GM21447 (cell line): ENCODE data around the gene SLC38A8.

Source experiments
- ATAC-seq: cut with Tn5 transposase; IDR thresholded peaks from one replicate; pipeline ENCODE4 v1.9.1; 2021; ENCODE audit not compliant: unreplicated experiment

The SLC38A8 gene

GRCh38 chr16:83973077-83973476 is 69.5 kb downstream of the SLC38A8 start:
- no peak for ATAC-seq

GRCh38 chr16:83972256-83973008 is 70.2 kb downstream of the SLC38A8 start:
- ATAC-seq: no peak

- no peak for ATAC-seq
These were observed 71.1 kb downstream of the SLC38A8 start for GRCh38 chr16:83971165-83972130.

- no peak for ATAC-seq
These were observed 72.2 kb downstream of the SLC38A8 start for GRCh38 chr16:83970430-83970815.

- ATAC-seq: no peak
These were observed 72.7 kb downstream of the SLC38A8 start for GRCh38 chr16:83969771-83970429.

GRCh38 chr16:83968891-83969649 is 73.5 kb downstream of the SLC38A8 start:
- ATAC-seq: no peak

- ATAC-seq: no peak
These were observed 74.2 kb downstream of the SLC38A8 start for GRCh38 chr16:83968306-83968851.

- ATAC-seq: no peak
These were observed 74.7 kb downstream of the SLC38A8 start, which contains the start of gene NECAB2 for GRCh38 chr16:83967838-83968305. Gene NECAB2 (plus strand): TSS chr16:83968244. CDS start chr16:83968649, 405 bp downstream.

GRCh38 chr16:83967091-83967490 is 75.5 kb downstream of the SLC38A8 start:
- no peak for ATAC-seq

- no peak for ATAC-seq
These were observed 76.4 kb downstream of the SLC38A8 start for GRCh38 chr16:83966153-83966696.

- ATAC-seq: no peak
These were observed 77.0 kb downstream of the SLC38A8 start for GRCh38 chr16:83965444-83966152.

- no peak for ATAC-seq
These were observed 77.7 kb downstream of the SLC38A8 start for GRCh38 chr16:83964684-83965443.

- no peak for ATAC-seq
These were observed 79.1 kb downstream of the SLC38A8 start for GRCh38 chr16:83963277-83964119.

- no peak for ATAC-seq
These were observed 81.0 kb downstream of the SLC38A8 start for GRCh38 chr16:83961591-83961990.

- no peak for ATAC-seq
These were observed 81.9 kb downstream of the SLC38A8 start for GRCh38 chr16:83960521-83961249.
